Subcutaneous adipose tissue (tissue), 4 donors: Measurements from ENCODE around the gene NPEPPS. TPM values are rescaled to one million over a fixed set of nuclear protein-coding genes. Genes with fewer than 3 reads are reported as not detected.

Experiments used
- small RNA-seq: library from RNA; depleted of rRNA; stranded (forward); fragments of <200 nt; gene quantifications from one replicate; pipeline ENCODE3, GENCODE V24; 2016
- total RNA-seq, 4 donors: library from RNA; depleted of rRNA; stranded (reverse); fragments of >200 nt; gene quantifications; one replicate each; pipeline ENCODE4 v1.1.0, GENCODE V29; 2016
- TF ChIP-seq, protein P1 (sequence below): fragments of 450-650 bp; IDR thresholded peaks from one replicate; pipeline ENCODE4 v1.5.1; 2016; ENCODE audit warnings: low read depth, mild to moderate bottlenecking, control low read depth, antibody characterized with exemption, moderate library complexity

The NPEPPS gene
- total RNA-seq, 4 donors from 2014 or later = 101 to 146 (median 130) TPM

DNA sequence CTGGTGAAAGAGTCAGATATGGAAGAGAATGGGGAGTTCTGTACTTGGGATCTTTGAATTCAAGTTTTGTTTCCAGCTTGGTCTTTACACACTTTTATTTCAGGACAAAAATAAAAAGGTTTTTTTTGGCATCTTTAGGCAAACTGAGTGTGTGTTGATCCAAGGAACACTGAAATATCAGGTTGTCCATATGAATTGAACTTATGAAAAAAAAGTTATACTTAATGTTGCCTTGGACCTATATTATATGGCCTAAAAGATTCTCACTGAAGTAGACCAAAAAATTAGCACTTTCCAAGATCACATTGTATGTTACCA is 133.7 kb downstream of the NPEPPS start:
- TF ChIP-seq, protein P1, sequence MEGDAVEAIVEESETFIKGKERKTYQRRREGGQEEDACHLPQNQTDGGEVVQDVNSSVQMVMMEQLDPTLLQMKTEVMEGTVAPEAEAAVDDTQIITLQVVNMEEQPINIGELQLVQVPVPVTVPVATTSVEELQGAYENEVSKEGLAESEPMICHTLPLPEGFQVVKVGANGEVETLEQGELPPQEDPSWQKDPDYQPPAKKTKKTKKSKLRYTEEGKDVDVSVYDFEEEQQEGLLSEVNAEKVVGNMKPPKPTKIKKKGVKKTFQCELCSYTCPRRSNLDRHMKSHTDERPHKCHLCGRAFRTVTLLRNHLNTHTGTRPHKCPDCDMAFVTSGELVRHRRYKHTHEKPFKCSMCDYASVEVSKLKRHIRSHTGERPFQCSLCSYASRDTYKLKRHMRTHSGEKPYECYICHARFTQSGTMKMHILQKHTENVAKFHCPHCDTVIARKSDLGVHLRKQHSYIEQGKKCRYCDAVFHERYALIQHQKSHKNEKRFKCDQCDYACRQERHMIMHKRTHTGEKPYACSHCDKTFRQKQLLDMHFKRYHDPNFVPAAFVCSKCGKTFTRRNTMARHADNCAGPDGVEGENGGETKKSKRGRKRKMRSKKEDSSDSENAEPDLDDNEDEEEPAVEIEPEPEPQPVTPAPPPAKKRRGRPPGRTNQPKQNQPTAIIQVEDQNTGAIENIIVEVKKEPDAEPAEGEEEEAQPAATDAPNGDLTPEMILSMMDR = no peak

DNA sequence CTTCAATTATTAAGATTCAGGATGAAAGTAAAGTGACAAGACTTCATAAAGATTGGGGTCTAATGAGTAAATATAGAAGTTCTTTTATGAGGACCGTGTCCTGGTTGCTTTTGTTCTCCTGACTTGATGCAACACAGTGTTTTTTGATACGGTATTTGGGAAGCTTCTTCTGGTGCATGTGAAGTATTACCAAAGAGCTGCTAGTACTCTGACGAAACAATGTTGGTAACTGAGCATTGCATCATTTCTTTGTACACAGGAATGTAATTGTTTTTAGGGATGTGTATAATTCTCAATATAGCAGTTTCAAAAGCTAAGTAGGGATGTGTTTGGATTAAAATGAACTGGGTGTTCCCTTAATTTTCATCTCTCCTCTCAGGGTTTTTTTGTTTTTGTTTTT is 134.7 kb downstream of the NPEPPS start:
- TF ChIP-seq, protein P1 = no peak

DNA sequence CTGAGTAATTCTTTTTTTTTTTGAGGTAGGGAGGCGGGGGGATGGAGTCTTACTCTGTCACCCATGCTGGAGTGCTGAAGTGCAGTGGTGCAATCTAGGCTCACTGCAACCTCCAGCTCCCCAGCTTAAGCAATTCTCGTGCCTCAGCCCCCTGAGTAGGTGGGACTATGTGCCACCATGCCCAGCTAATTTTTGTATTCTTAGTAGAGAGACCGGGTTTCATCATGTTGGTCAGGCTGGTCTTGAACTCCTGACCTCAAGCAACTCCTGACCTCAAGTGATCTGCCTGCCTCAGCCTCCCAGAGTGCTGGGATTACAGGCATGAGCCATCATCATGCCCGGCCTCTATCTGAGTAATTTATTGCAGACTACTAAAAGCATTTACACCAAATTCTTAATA is 138.2 kb downstream of the NPEPPS start:
- TF ChIP-seq, protein P1 = no peak

DNA sequence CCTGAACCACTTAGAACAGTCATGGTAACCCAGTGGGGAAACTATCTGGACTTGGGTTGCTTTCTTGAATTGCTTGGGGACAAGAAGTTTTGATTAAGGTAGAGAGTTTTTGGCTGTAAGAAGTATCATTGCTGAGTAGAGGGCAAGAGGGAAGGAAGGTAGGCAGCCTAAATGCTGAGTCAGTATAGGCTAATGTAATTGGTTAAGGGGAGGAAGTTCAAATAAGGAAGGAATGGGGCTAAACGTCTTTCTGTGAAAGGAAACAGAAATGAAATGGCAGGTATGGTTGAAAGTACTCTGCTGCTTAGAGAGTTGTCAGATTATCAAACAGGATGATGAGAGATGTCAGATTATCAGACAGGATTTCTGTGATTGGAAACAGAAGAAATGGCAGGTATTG is 139.2 kb downstream of the NPEPPS start:
- TF ChIP-seq, protein P1 = no peak

Small RNAs within 50 kb of the gene (small RNA-seq; reads per million reads assigned to genes)
- 0.49 reads per million for gene RF00019

Other genes with a start within 250 kb of the NPEPPS start
- gene EFCAB13, start 207.2 kb upstream of the NPEPPS start, total RNA-seq = 10 to 100 TPM in 2 of 4 donors, 1 to 10 TPM in 2; 6.4 to 13.0 (median 11.0) TPM
- gene KPNB1, start 118.8 kb downstream of the NPEPPS start, total RNA-seq = 100 to 1,000 TPM; 200 to 235 (median 215) TPM
- 10 to 100 TPM in 1 of 4 donors, 1 to 10 TPM in 3; 2.4 to 14.7 (median 5.0) TPM for gene TBKBP1, start 163.1 kb downstream of the NPEPPS start, total RNA-seq
- 1 to 10 TPM in 3 of 4 donors, under 1 TPM in 1; 0.66 to 4.6 (median 2.8) TPM for gene TBX21, start 202.1 kb downstream of the NPEPPS start, total RNA-seq